ENCODE measurements around the gene KRTAP4-5.

- TF ChIP-seq CTCF (IDR thresholded peaks at IDR 0.05) (no peak), POLR2A (IDR thresholded peaks at IDR 0.05) (no peak)
These were observed 11.0 kb upstream of the KRTAP4-5 start, which contains the start of gene KRTAP4-4 for GRCh38 chr17:41160648-41161047.

Measured in lower leg skin (tissue), 3 donors.